Motor neuron (in vitro differentiated cells): Measurements from ENCODE around the gene MYH3. TPM values are rescaled to one million over a fixed set of nuclear protein-coding genes. Genes with fewer than 3 reads are reported as not detected.

Experiments used
- ATAC-seq, 8 experiments: fragments of 200-7000 bp; cut with Tn5 transposase; replicated peaks in 6 of 8; 2 replicates each; pipeline ENCODE4 v1.8.0; 2021; ENCODE audit warnings: mild to moderate bottlenecking in 8 of 8, moderate library complexity in 8 of 8
- H3K27ac ChIP-seq, 2 donors: fragments of 250-450 bp; sonication (Bioruptor Pico); 2 replicates each; pipeline ENCODE4 v1.9.0; 2021; ENCODE audit warnings: antibody characterized with exemption in 2 of 2, mild to moderate bottlenecking in 2 of 2, moderate library complexity in 1 of 2
- H3K4me1 ChIP-seq, 2 donors: fragments of 250-450 bp; sonication (Bioruptor Pico); replicated peaks in 1 of 2; 2 replicates each; pipeline ENCODE4 v1.6.1; 2021; ENCODE audit warnings: antibody characterized with exemption in 2 of 2, mild to moderate bottlenecking in 2 of 2, moderate library complexity in 1 of 2
- H3K4me3 ChIP-seq, 5 donors: fragments of 250-450 bp; sonication (Bioruptor Pico); 2 replicates each; pipeline ENCODE4 v1.9.0; 2021; ENCODE audit warnings: antibody characterized with exemption in 5 of 5, mild to moderate bottlenecking in 5 of 5, moderate library complexity in 4 of 5
- WGBS, 10 experiments: fragments of 450-650 bp; shearing (Covaris generic); methylation state at CpG; one replicate each; pipeline ENCODE4 v1.0.0; 2022; 5-methylcytosine and 5-hydroxymethylcytosine counted together
- in situ Hi-C, 9 experiments: fragments of 400-800 bp; cut with MboI; loops; one replicate each; pipeline ENCODE4 v1.15.0; 2021; ENCODE audit warnings: low sequenced_read_pairs in 9 of 9, low pct_unique_long_range_greater_than_20kb in 2 of 9; ENCODE audit not compliant: unreplicated experiment in 9 of 9
- total RNA-seq, 8 experiments: library from RNA; unstranded; fragments of 300-600 nt; gene quantifications; 2 replicates each; pipeline versions ENCODE4 v1.2.3 to v1.2.4, GENCODE V29; 2022

The MYH3 gene
- total RNA-seq, 8 experiments from 2014 or later: 0.94 to 4.2 (median 1.6) TPM

GRCh38 chr17:10668775-10669174 lies 11.7 kb upstream of the MYH3 start:
- H3K27ac ChIP-seq: no peak overlapping the region
- no peak for ATAC-seq
- H3K4me3 ChIP-seq: no peak overlapping the region
- WGBS, 10 experiments: 88 to 100% methylated on average over 1 of the region's 1 CpG; no CpG with 5 or more reads in 8 of the 10 experiments
- no peaks in the 10 kb centered on the region for H3K4me1 ChIP-seq
- in situ Hi-C loops: no loop called here

GRCh38 chr17:10666906-10667305 lies 9.8 kb upstream of the MYH3 start:
- 61 to 100% (median 94%) methylated on average over 1 to 5 of the region's 5 CpGs; no CpG with 5 or more reads in 1 of the 10 experiments for WGBS, 10 experiments
- Histone ChIP-seq H3K27ac (no peak overlapping the region), H3K4me3 (no peak overlapping the region), H3K4me1 (no peaks in the 10 kb centered on the region)
- in situ Hi-C loops: no loop called here
- no peak for ATAC-seq

GRCh38 chr17:10664571-10664970 lies 7.5 kb upstream of the MYH3 start:
- Histone ChIP-seq H3K27ac (no peak overlapping the region), H3K4me1 (no peaks in the 10 kb centered on the region), H3K4me3 (no peak overlapping the region)
- no peak for ATAC-seq
- in situ Hi-C loops: no loop called here
- WGBS, 10 experiments: 76 to 100% (median 91%) methylated on average over 1 to 9 of the region's 9 CpGs; no CpG with 5 or more reads in 2 of the 10 experiments

GRCh38 chr17:10663231-10663630 lies 6.1 kb upstream of the MYH3 start:
- Histone ChIP-seq H3K27ac (no peak overlapping the region), H3K4me1 (no peaks in the 10 kb centered on the region), H3K4me3 (no peak overlapping the region)
- no peak for ATAC-seq
- in situ Hi-C loops: no loop called here
- WGBS, 10 experiments: 79 to 97% (median 93%) methylated on average over 1 to 5 of the region's 6 CpGs; no CpG with 5 or more reads in 3 of the 10 experiments

- ATAC-seq: no peak
- no peaks in the 10 kb centered on the region for H3K4me1 ChIP-seq
- H3K4me3 ChIP-seq: no peak overlapping the region
- in situ Hi-C loops: no loop called here
- 80 to 100% (median 94%) methylated on average over 1 to 10 of the region's 10 CpGs; no CpG with 5 or more reads in 4 of the 10 experiments for WGBS, 10 experiments
- no peak overlapping the region for H3K27ac ChIP-seq
Measured at GRCh38 chr17:10661437-10661836, 4.3 kb upstream of the MYH3 start.

GRCh38 chr17:10657879-10658278 lies 770 bp upstream of the MYH3 start:
- H3K27ac ChIP-seq: no peak overlapping the region
- 34 to 100% (median 67%) methylated on average over 1 to 10 of the region's 10 CpGs; no CpG with 5 or more reads in 2 of the 10 experiments for WGBS, 10 experiments
- peak in 1 of 8 experiments; percentile 71 for ATAC-seq
- H3K4me1 ChIP-seq: no peaks in the 10 kb centered on the region
- no peak overlapping the region for H3K4me3 ChIP-seq
- in situ Hi-C loops: no loop called here

GRCh38 chr17:10653987-10654386 lies 3.1 kb downstream of the MYH3 start:
- in situ Hi-C loops: no loop called here
- WGBS, 10 experiments: 37 to 100% (median 78%) methylated on average over 1 to 5 of the region's 5 CpGs
- ATAC-seq: no peak

GRCh38 chr17:10652984-10653659 lies 4.0 kb downstream of the MYH3 start:
- in situ Hi-C loops: no loop called here
- 95 to 100% (median 100%) methylated on average over 1 to 4 of the region's 11 CpGs; no CpG with 5 or more reads in 5 of the 10 experiments for WGBS, 10 experiments

More at GRCh38 chr17:10653987-10654386, 3.1 kb downstream of the MYH3 start:
- H3K4me3 ChIP-seq: no peak overlapping the region
- no peak overlapping the region for H3K27ac ChIP-seq
- H3K4me1 ChIP-seq: no peaks in the 10 kb centered on the region

GRCh38 chr17:10651927-10652326 lies 5.2 kb downstream of the MYH3 start:
- ATAC-seq: no peak
- in situ Hi-C loops: no loop called here
- Histone ChIP-seq H3K4me1 (no peaks in the 10 kb centered on the region), H3K4me3 (no peak overlapping the region), H3K27ac (no peak overlapping the region)
- WGBS, 10 experiments: 16 to 100% (median 100%) methylated on average over 1 to 5 of the region's 9 CpGs; no CpG with 5 or more reads in 3 of the 10 experiments

More at GRCh38 chr17:10652984-10653659, 4.0 kb downstream of the MYH3 start:
- no peak for ATAC-seq
- no peak overlapping the region for H3K4me3 ChIP-seq
- no peak overlapping the region for H3K27ac ChIP-seq
- no peaks in the 10 kb centered on the region for H3K4me1 ChIP-seq

GRCh38 chr17:10649602-10650001 lies 7.5 kb downstream of the MYH3 start:
- Histone ChIP-seq H3K4me1 (peaks cover 0 to 3% of the 10 kb centered on the region in 2 donors), H3K27ac (no peak overlapping the region), H3K4me3 (no peak overlapping the region)
- 56 to 87% (median 79%) methylated on average over 2 to 5 of the region's 5 CpGs; no CpG with 5 or more reads in 2 of the 10 experiments for WGBS, 10 experiments
- ATAC-seq: no peak
- in situ Hi-C loops: loop anchor here in 3 of 9 experiments (10.0 to 25.0 kb wide), 4 partner anchors 138 to 488 kb away; no protein-coding TSS in a partner anchor

- no peak for ATAC-seq
- Histone ChIP-seq H3K4me1 (peaks cover 0 to 3% of the 10 kb centered on the region in 2 donors), H3K27ac (no peak overlapping the region), H3K4me3 (no peak overlapping the region)
- in situ Hi-C loops: loop anchor here in 3 of 9 experiments (10.0 to 25.0 kb wide), 4 partner anchors 138 to 488 kb away; no protein-coding TSS in a partner anchor
- WGBS, 10 experiments: 40 to 100% (median 78%) methylated on average over 1 to 3 of the region's 3 CpGs; no CpG with 5 or more reads in 1 of the 10 experiments
Measured at GRCh38 chr17:10648956-10649355, 8.2 kb downstream of the MYH3 start.

GRCh38 chr17:10648381-10648780 lies 8.7 kb downstream of the MYH3 start:
- no peak for ATAC-seq
- WGBS, 10 experiments: 33 to 100% (median 93%) methylated on average over 1 to 4 of the region's 5 CpGs

GRCh38 chr17:10646392-10646990 lies 10.6 kb downstream of the MYH3 start:
- H3K4me1 ChIP-seq: peaks cover 0 to 3% of the 10 kb centered on the region in 2 donors
- H3K27ac ChIP-seq: no peak overlapping the region
- in situ Hi-C loops: loop anchor here in 3 of 9 experiments (10.0 to 25.0 kb wide), 4 partner anchors 141 to 491 kb away; no protein-coding TSS in a partner anchor
- WGBS, 10 experiments: 0 to 93% (median 42%) methylated on average over 1 to 5 of the region's 8 CpGs; no CpG with 5 or more reads in 4 of the 10 experiments
- H3K4me3 ChIP-seq: no peak overlapping the region
- peak; percentile 65 to 96 (median 78) for ATAC-seq

More at GRCh38 chr17:10648381-10648780, 8.7 kb downstream of the MYH3 start:
- Histone ChIP-seq H3K4me1 (peaks cover 0 to 3% of the 10 kb centered on the region in 2 donors), H3K27ac (no peak overlapping the region), H3K4me3 (no peak overlapping the region)
- in situ Hi-C loops: loop anchor here in 3 of 9 experiments (10.0 to 25.0 kb wide), 4 partner anchors 139 to 489 kb away; no protein-coding TSS in a partner anchor
